ENCODE data around the gene UNC50.
"Not testable (repeated sequence)": the region's sequence is repeated elsewhere in the genome, so short reads cannot be mapped to it uniquely, and the experiment has no call there.

UNC50 gene

GRCh38 chr2:98608962-98609604, 694 bp downstream of the UNC50 start:
- DNase-seq (ENCODE audit: low spot score) = peak; percentile 66

GRCh38 chr2:98614024-98614739, 5.8 kb downstream of the UNC50 start:
- no peak for DNase-seq (ENCODE audit: low spot score)

- DNase-seq (ENCODE audit: low spot score) = no peak
Observed at GRCh38 chr2:98615481-98615880, 7.1 kb downstream of the UNC50 start.

GRCh38 chr2:98617149-98617548, 8.8 kb downstream of the UNC50 start:
- DNase-seq (ENCODE audit: low spot score) = no peak

DNA sequence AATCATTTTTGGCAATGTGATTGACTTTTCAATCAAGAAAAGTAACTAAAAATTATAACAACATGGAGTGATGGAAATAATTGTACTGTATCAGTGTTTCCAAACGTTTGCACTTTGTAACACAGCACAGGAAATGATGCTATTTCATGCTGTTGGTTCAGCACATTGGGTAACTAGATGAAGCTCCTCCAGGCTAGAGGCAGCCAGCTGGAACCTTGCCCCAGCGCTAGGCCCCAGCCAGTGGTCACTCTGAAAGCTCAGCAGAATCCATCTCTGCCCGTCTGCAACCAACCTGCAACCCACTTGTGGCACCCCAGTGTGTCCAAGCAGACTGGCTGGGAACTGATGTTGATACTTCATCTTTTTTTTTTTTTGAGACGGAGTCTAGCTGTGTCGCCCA, 15.3 kb downstream of the UNC50 start:
- no peak for DNase-seq (ENCODE audit: low spot score)

DNA sequence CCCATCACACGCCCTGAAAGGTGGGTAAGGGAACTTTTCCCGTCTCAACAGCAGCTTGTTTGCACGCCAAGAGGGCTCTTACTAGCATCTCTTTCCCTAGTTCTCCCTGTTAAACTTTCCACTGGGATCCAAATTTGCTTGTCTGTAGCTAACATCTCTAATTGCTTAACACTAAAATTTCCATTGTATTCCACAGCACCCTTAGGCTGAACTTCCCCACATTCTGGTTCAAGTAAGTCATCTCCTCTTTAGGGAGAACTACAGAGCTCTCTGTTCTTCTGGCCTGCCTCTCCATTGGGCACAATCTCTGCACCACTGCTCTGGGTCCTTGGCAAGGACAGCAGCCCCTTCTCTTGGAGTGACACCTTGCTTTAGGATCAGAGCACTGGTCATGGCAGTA, 24.0 kb downstream of the UNC50 start:
- DNase-seq (ENCODE audit: low spot score) = no peak

DNA sequence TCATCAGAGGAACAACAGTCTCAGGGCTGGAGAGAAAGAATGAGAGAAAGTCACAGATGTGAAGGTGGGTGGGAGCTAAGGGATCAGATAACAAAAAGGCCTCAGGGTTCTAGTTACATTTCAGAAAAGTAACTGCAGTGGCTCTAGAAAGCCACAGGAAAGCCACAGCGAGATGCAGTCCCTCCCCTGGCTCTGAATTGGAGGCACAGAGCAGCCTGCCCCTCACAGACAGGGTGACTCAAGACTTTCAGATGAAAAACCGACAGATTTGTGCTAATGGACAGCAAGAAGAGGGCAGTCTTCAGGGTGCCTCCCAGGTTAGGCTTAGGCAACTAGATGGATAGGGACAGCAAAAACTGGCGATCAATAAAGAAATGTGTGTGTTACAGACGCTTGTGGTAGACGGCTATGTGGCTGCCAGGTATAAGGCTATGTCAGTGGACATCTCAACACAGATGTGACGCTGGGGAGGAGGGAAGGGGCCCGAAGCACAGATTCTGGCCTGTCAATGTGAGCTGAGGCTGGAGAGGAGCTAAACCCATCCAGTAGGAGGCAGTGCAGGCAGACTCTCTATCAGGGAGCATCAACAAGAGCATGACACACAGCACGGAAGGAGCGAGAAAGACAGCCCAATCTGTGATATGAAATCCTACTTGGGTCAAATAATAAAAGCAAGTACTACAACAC, 26.2 kb downstream of the UNC50 start:
- no peak for DNase-seq (ENCODE audit: low spot score)

- no peak for DNase-seq (ENCODE audit: low spot score)
Observed at GRCh38 chr2:98637401-98638147, 29.2 kb downstream of the UNC50 start.

DNA sequence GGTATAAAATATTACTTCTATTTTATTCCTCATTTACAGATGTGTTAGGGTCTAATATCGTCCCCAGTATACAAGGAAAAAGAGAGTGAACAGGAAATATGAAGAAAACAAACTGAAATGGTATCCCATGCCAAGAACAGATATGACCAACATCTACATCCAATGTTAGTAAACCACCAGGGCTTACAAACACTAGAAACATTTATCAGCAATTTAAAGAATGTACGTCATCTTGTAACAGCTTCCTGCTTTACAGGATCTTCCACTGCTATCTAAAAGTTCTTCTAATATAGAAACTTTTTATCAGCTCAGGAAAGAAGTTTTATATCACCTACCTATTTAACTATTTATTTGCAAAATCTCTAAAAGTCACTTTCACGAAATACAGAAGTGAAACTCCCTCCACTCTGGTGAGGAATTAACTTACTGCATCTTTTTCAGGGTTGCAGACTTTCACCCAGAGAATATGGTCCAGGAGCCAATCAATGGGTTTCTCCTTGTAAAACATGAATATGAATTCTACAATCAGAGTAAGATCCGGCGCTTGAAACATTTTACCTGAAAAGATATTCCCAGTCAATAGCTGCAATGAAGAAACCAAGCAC, 35.2 kb downstream of the UNC50 start:
- no peak for DNase-seq (ENCODE audit: low spot score)

DNA sequence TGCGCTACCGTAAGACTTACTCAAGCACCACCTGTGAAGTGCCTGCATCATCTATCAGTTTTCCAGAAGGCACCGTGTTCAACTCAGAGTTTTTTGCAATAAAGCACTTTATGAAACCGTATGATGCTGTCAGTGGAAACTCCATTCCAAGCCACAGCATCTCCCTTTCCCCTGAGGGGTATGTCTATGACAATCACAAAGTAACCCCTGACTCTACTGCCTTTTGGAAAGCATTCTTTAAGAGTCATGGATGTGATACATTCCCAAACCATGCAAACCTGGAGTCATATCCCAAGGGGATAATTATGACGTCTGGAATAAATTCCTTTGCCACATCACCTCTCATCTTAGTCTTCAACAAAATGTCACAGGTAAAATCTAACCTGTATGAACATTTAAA, 39.2 kb downstream of the UNC50 start:
- DNase-seq (ENCODE audit: low spot score) = no peak

DNA sequence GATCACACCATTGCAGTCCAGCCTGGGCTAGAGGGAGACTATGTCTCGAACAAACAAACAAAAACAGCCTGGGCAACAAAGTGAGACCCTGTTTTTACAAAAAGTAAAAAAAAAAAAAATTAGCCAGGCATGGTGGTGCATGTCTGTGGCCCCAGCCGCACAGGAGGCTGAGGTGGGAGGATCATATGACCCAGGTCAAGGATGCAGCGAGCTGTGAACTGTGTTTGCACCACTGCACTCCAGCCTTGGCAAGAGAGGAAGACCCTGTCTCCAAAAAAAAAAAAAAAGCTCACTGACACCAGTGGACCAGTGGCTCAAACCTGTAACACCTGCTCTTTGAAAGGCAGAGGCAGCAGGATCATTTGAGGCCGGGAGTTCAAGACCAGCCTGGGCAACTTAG, 40.1 kb downstream of the UNC50 start:
- DNase-seq (ENCODE audit: low spot score) = no peak

DNA sequence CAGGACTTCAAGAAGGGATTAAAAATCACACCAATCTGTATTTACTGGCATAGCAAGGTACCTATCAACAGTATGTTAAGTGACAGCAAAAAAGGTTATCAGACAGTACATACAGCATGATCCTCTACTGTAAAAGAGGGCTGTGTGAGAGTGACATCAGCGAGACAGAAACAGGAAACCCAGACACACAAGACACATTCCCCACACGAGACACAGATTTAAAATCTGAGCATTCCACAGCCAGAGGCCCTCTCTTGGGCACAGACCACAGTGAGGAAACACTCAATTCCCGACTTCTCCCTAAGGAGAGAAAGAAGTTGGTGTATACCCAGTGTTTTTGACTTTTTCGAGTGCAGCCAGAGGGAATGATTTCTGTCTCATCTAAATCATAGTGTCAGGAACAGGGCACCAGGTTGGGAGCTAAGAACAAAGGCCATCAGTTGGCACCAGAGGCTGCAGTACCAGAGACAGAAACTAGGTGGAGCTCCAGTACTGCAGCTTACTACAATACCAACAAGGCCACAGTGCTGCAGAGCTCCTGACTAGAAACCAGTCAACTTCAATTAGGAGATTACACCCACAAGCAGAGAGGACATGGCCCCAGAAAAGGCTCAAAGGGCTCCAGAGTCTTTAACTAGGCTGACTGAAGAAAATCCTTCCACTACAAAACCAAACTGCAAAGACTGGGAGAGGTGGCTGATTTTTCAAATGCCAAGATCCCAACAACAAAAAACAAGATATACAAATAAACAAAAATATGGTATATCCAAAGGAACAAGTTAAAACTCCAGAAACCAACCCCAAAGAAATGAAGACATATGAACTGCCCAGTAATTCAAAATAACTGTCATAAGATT, 41.0 kb downstream of the UNC50 start:
- DNase-seq (ENCODE audit: low spot score) = peak; percentile 66

DNA sequence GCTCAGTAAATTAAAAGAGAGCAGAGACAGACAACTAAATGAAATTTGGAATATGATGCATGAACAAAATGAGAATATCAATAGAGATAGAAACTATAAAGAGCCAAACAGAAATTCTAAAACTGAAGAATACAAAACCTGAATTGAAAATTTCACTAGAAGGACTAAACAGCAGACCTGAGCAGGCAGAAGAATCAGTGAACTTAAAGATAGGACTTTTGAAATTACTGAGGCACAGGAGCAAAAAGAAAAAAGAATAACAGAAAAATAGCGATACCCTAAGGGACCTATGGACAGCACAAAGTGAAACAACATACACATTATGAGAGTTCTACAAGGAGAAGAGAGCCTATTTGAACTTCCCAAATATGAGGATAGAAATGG, 41.6 kb downstream of the UNC50 start:
- no peak for DNase-seq (ENCODE audit: low spot score)

DNA sequence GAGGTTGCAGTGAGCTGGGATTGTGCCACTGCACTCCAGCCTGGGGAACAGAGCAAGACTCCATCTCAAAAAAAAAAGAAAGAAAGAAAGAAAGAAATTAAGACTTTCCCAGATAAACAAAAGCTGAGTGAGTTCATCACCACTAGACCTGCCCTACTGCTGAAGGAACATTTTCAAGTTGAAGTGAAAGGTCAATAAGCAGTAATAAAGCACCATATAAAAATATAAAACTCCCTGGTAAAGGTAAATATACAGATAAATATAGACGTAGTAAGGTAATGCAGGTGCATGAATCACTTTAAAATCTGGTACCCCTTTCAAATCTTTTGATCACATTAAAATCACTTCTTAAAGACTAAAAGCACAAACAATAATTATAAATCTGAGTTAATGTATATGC, 42.6 kb downstream of the UNC50 start:
- no peak for DNase-seq (ENCODE audit: low spot score)

- no peak for DNase-seq (ENCODE audit: low spot score)
Observed at GRCh38 chr2:98654699-98655495, 46.5 kb downstream of the UNC50 start.

DNA sequence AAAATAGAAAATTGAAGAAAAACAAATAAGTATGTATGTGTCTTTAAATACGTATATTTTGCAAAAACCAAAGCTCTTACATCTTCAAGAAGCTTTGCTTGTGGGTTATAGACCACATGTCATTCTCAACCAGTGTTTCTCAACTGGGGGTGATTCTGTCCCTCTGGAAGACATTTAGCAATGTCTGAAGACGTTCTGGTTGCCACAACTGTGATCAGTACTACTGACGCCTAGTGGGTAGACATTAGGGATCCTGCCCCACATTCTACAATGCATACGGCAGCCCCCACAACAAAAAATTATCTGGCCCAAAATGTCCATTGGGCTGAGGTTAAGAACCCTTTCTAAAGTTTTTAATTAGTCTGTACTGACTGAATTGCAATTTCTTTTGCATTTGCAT, 48.4 kb downstream of the UNC50 start:
- DNase-seq (ENCODE audit: low spot score) = no peak

DNA sequence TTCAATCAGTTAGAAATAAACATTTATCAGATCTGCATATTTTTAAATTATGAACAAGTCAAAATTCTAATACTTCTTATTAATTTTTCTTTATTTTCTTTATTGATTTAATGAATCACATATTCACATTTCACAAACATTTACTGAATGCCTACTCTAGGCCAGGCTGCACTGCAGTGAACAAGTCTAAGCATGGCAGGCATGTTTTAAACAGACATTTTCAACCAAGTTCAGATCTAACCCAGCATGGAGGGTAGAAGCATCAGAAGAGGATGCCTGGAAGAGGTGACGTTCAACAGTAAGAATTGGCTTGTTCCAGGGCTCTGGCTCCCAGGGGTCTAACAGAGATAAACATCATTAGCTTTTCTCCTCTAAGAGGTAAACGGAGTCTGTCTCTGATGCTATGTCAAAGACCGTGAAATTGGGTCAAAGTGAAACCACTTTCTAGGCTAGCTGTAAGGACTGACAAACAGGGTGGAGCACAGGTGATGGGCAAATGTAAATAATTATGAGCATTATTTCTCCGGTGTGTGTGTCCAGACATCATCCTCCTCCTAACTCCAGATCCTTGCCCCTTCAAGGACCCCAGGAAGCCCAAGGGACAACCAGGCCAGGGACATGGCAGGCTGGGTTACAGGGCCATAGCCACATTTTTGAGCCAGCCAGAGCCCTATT, 50.6 kb downstream of the UNC50 start:
- no peak for DNase-seq (ENCODE audit: low spot score)

DNA sequence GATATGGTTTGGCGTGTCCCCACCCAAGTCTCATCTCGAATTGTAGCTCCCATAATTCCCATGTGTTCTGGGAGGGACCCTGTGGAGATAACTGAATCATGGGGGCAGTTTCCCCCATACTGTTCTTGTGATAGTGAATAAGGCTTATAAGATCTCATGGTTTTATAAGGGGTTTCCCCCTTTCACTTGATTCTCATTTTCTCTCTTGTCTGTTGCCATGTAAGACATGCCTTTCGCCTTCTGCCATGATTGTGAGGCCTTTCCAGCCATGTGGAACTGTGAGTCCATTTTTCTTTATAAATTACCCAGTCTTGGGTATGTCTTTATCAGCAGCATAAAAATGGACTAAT, 51.1 kb downstream of the UNC50 start:
- DNase-seq (ENCODE audit: low spot score) = not testable (repeated sequence)

GRCh38 chr2:98663511-98664090, 55.2 kb downstream of the UNC50 start:
- no peak for DNase-seq (ENCODE audit: low spot score)

DNA sequence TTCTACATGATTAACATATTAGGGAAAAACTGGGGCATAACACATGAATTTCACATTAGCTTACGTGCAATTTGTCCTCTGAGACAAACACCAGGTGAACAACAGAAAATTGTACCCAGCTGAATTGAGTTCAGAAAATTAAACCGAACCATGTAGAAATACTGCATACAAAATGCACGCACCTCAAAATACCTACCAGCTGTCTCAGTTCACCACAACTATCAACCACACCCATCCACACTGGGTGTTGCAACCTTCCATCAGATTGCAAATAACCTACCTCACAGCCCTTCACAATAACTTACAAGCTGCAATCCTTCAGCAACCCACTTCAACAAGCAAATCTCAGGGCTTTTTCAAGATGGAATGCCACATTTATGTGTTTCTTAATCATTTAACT, 55.9 kb downstream of the UNC50 start:
- no peak for DNase-seq (ENCODE audit: low spot score)
